Activated CD4-positive, alpha-beta T cell treated with anti-CD3 and anti-CD28 coated beads, Interleukin-2, amount 10 ng/mL, durations not matched to agents 7 days and 5 days (primary cell): ENCODE data around the gene DOCK7. TPM values are rescaled to one million over a fixed set of nuclear protein-coding genes. Genes with fewer than 3 reads are reported as not detected.

Experiments used
- CTCF ChIA-PET: fragments of 350-600 bp; sonication (Branson Sonifier 250); formaldehyde crosslinking; loops from one replicate; lab custom pipeline; 2021; ENCODE audit warnings: antibody characterized with exemption; lab: Charles Lee
- POLR2A ChIA-PET: fragments of 350-600 bp; sonication (Branson Sonifier 250); formaldehyde crosslinking; loops from one replicate; lab custom pipeline; 2021; ENCODE audit warnings: antibody characterized with exemption; lab: Charles Lee
- DNase-seq: peaks from one replicate; pipeline ENCODE4 v3.0.0-alpha.2; 2020
- H3K27ac Mint-ChIP-seq: one replicate; pipeline ENCODE4 v1.8.0; 2021; ENCODE audit warnings: mild to moderate bottlenecking, moderate library complexity, mixed read lengths
- H3K27me3 Mint-ChIP-seq: one replicate; pipeline ENCODE4 v1.8.0; 2021; ENCODE audit warnings: mixed read lengths
- H3K36me3 Mint-ChIP-seq: one replicate; pipeline ENCODE4 v1.8.0; 2021; ENCODE audit warnings: low read depth, mixed read lengths
- H3K4me1 Mint-ChIP-seq: one replicate; pipeline ENCODE4 v1.8.0; 2021; ENCODE audit warnings: mixed read lengths
- H3K4me3 Mint-ChIP-seq: one replicate; pipeline ENCODE4 v1.8.0; 2021; ENCODE audit warnings: mild to moderate bottlenecking, moderate library complexity, mixed read lengths
- H3K9me3 Mint-ChIP-seq: one replicate; pipeline ENCODE4 v1.8.0; 2021; ENCODE audit warnings: mixed read lengths
- total RNA-seq, 2 experiments: library from RNA; stranded (reverse); gene quantifications; one replicate each; pipeline ENCODE4 v1.2.3, GENCODE V29; 2021

Gene DOCK7, protein sequence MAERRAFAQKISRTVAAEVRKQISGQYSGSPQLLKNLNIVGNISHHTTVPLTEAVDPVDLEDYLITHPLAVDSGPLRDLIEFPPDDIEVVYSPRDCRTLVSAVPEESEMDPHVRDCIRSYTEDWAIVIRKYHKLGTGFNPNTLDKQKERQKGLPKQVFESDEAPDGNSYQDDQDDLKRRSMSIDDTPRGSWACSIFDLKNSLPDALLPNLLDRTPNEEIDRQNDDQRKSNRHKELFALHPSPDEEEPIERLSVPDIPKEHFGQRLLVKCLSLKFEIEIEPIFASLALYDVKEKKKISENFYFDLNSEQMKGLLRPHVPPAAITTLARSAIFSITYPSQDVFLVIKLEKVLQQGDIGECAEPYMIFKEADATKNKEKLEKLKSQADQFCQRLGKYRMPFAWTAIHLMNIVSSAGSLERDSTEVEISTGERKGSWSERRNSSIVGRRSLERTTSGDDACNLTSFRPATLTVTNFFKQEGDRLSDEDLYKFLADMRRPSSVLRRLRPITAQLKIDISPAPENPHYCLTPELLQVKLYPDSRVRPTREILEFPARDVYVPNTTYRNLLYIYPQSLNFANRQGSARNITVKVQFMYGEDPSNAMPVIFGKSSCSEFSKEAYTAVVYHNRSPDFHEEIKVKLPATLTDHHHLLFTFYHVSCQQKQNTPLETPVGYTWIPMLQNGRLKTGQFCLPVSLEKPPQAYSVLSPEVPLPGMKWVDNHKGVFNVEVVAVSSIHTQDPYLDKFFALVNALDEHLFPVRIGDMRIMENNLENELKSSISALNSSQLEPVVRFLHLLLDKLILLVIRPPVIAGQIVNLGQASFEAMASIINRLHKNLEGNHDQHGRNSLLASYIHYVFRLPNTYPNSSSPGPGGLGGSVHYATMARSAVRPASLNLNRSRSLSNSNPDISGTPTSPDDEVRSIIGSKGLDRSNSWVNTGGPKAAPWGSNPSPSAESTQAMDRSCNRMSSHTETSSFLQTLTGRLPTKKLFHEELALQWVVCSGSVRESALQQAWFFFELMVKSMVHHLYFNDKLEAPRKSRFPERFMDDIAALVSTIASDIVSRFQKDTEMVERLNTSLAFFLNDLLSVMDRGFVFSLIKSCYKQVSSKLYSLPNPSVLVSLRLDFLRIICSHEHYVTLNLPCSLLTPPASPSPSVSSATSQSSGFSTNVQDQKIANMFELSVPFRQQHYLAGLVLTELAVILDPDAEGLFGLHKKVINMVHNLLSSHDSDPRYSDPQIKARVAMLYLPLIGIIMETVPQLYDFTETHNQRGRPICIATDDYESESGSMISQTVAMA (N-terminal part only)
- total RNA-seq, result 1 to 10 TPM; 5.0 to 7.5 TPM

DNA sequence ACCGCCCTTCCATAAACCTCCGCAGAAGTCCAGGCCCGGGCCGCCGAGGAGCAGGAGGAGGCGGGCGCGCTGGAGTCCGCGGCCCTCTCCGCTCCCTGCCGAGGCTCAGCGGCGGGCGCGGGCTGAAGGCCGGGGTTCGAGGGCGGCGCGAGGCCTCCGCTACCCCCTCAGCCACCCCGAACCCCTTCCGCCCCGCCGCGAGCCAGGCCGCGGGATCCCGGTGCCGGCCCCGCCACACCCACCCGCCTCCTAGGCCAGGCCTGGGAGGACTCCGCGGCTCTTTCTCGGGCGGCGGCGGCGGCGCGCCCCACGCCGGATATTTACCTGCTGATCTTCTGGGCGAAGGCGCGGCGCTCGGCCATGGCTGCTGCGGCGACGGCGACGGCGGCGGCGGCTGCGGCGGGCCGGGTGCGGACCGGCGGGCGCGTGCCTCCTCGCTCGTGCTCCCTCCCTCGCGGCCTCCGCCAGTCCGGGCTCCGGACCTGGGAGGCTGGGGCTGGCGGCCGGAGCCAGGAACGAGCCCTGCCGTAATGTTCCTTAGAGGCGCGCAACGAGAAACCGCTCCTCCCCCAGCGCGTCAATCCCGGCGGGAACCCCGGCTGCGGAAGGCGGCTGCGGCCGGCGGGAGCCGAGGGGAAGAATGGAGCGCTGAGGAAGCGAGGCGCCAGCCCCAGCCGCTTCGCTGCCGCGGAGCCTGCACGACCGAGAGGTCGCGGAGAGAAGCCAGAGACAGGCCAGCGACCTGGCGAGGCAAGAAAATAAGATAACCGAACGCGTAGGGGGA lies at the start of gene DOCK7:
DOCK7 (minus strand) TSS at position 484 of the 784 bp plus-strand sequence; CDS start at position 362, 122 bp downstream.
- peak; percentile 59 for DNase-seq
- no peaks in the 10 kb centered on the region for H3K27me3 Mint-ChIP-seq
- ChIA-PET CTCF (interaction anchor here (0.5 kb wide), 1 partner anchor 447 kb away, joined by 3 read pairs; no protein-coding TSS in a partner anchor), POLR2A (no interaction called here)
- peak within 1 kb of the TSS; percentile 84 for H3K27ac Mint-ChIP-seq
- H3K36me3 Mint-ChIP-seq, result no peaks in the 10 kb centered on the region
- peak within 1 kb of the TSS; percentile 83 for H3K4me3 Mint-ChIP-seq
- no peaks in the 10 kb centered on the region for H3K9me3 Mint-ChIP-seq
- H3K4me1 Mint-ChIP-seq, result peaks cover 18% of the 10 kb centered on the region

DNA sequence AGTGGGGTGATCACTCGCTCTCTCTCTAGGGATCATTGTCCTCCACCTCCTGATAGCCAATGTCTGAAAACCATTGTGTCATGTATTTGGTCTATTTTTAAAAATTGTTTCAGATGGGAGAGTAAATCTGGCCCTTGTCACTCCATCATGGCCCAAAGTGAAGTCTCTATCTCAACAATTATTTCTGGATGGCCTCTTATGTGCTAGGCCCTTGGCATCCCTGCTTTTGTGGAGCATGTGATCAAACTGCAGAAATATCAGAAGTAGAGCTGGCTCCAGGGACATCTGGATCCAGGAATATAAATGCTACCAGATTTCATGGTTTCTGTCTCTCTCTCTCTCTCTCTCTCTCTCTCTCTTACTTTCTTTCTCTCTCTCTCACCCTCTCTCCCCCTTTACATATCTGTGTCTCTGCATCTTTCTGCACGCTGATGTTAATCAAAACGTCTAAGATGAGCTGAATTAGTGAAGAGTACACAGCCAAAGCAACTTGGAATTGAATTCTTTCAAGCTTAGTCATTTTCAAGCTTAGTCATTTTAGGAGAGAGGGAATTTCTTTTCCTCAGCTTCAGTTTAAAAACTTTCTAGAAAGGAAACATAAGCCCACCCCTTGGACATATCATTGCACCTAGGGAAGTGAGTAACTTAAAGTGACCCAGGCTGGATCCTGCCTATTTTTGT lies 47.4 kb upstream of the DOCK7 start:
- POLR2A ChIA-PET, result no interaction called here
- Mint-ChIP-seq H3K27ac (no peak overlapping the region), H3K27me3 (peaks cover 2% of the 10 kb centered on the region), H3K4me3 (no peak overlapping the region), H3K9me3 (no peaks in the 10 kb centered on the region), H3K4me1 (peaks cover under 1% of the 10 kb centered on the region), H3K36me3 (no peaks in the 10 kb centered on the region)
- no peak for DNase-seq
- CTCF ChIA-PET, result interaction anchor here (0.6 to 1.4 kb wide), 2 partner anchors 46 to 346 kb away, joined by 3 to 4 read pairs; no protein-coding TSS in a partner anchor

DNA sequence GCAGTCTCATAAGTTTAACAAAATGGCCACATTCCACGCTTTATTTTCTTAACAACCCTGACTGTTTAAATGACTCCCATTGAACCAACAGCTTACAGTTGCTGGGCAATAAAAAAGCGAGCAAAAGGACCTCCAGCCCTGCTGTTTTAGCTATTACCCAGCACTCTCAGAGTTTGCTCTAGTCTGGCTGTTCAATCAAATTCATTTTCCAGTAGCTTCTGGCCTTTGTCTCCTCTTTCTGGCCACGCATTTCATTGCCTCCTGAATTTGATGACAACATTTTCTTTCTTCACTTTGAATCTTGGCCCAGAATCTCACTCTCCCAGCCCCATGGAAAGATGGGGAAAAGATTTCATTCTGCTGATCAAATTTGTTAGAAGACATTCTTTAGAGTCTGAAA lies 44.1 kb upstream of the DOCK7 start:
- Mint-ChIP-seq H3K4me1 (no peaks in the 10 kb centered on the region), H3K27me3 (peaks cover 2% of the 10 kb centered on the region), H3K27ac (no peak overlapping the region), H3K4me3 (no peak overlapping the region), H3K9me3 (no peaks in the 10 kb centered on the region), H3K36me3 (no peaks in the 10 kb centered on the region)
- ChIA-PET CTCF (no interaction called here), POLR2A (no interaction called here)
- DNase-seq, result no peak

- no peaks in the 10 kb centered on the region for H3K9me3 Mint-ChIP-seq
- H3K27ac Mint-ChIP-seq, result no peak overlapping the region
- DNase-seq, result no peak
- H3K27me3 Mint-ChIP-seq, result peaks cover 2% of the 10 kb centered on the region
- no peaks in the 10 kb centered on the region for H3K36me3 Mint-ChIP-seq
- H3K4me3 Mint-ChIP-seq, result no peak overlapping the region
- peaks cover 6% of the 10 kb centered on the region for H3K4me1 Mint-ChIP-seq
- ChIA-PET CTCF (no interaction called here), POLR2A (no interaction called here)
These were observed 40.8 kb upstream of the DOCK7 start for GRCh38 chr1:62728963-62729362.

DNA sequence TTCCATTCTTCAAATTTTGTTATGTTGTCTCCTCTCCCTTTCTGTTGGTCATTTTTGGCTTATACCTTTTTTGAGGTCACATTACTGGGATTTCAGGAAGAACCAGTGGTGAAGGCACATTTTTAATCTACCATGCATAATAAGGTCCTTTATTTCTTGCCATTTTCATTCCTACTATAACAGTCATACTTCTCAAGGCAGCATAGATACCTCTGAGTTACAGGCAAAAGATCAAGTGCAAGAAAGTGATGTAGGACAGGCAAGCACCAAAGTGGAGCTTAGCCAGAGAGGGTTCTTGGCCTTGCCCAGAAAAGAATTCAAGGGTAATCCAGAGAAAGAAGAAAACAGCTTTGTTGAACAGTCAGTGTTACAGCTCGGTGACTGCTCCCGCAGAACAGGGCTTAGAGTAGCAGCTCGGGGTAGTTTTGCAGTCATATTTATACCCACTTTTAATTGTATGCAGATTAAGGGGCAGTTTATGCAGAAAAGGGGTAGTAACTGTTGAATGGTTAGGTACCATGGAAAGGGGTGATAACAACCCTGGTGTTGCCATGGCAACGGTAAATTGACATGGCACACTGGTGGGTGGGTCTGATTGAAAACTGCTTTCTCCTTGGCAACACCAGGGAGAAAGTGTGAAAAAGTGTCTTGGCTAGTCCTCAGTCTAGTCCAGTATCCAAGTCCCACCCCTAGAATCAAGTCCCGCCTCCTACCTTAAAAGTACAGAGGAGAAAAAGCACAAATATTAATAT lies 39.6 kb upstream of the DOCK7 start:
- peaks cover 6% of the 10 kb centered on the region for H3K4me1 Mint-ChIP-seq

GRCh38 chr1:62726011-62726442 lies 37.8 kb upstream of the DOCK7 start:
- DNase-seq, result no peak
- H3K36me3 Mint-ChIP-seq, result no peaks in the 10 kb centered on the region
- peaks cover 2% of the 10 kb centered on the region for H3K27me3 Mint-ChIP-seq
- no peaks in the 10 kb centered on the region for H3K9me3 Mint-ChIP-seq
- H3K4me1 Mint-ChIP-seq, result peaks cover 6% of the 10 kb centered on the region
- ChIA-PET POLR2A (no interaction called here), CTCF (no interaction called here)
- no peak overlapping the region for H3K4me3 Mint-ChIP-seq
- H3K27ac Mint-ChIP-seq, result no peak overlapping the region

More for the DNA sequence above, 39.6 kb upstream of the DOCK7 start:
- no peak overlapping the region for H3K27ac Mint-ChIP-seq
- no peak for DNase-seq
- ChIA-PET POLR2A (no interaction called here), CTCF (no interaction called here)
- no peaks in the 10 kb centered on the region for H3K36me3 Mint-ChIP-seq
- peaks cover 2% of the 10 kb centered on the region for H3K27me3 Mint-ChIP-seq
- H3K4me3 Mint-ChIP-seq, result no peak overlapping the region
- no peaks in the 10 kb centered on the region for H3K9me3 Mint-ChIP-seq

DNA sequence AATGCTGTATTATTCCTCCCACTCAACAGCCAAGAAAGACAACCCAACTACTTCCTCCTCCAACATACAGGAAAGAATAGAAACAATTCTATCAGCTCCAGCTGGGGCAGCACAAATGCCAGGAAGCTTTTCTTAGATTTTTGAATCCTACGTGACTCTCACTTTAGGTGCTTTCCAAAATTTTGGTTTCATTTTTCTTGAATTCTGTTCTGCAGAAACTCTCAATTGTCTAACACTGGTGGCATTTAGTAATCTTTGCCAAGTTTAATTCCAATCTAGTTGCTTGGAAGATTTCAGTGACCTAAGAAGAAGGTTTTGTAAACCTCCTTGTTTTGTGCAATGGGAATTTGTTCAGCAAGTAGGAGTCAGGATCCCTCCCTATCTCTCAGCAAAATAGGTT lies 37.1 kb upstream of the DOCK7 start:
- H3K27ac Mint-ChIP-seq, result no peak overlapping the region
- CTCF ChIA-PET, result interaction anchor here (0.7 kb wide), 1 partner anchor 185 kb away, joined by 3 read pairs; no protein-coding TSS in a partner anchor
- H3K4me1 Mint-ChIP-seq, result peaks cover 6% of the 10 kb centered on the region
- POLR2A ChIA-PET, result no interaction called here
- peaks cover 2% of the 10 kb centered on the region for H3K27me3 Mint-ChIP-seq
- no peaks in the 10 kb centered on the region for H3K9me3 Mint-ChIP-seq
- no peaks in the 10 kb centered on the region for H3K36me3 Mint-ChIP-seq
- DNase-seq, result no peak
- H3K4me3 Mint-ChIP-seq, result no peak overlapping the region

DNA sequence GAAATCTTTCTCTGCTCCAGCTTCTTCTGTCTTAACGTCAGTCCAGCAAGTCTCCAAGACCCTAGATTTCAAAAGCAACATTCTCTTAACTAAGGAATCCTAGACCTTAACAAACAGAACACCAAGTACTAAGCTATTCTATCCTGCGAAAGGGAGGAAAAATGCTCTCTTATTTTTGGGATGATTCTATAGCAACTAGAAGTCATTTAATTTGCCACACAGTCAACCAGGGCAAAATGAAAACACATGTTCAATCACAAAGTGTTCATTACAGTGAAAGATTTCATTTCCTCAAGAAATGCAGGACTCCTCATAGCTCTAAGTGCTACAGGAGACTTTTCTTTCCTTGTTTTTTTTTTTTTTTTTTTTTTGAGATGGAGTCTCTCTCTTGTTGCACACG lies 36.2 kb upstream of the DOCK7 start:
- no peak overlapping the region for H3K4me3 Mint-ChIP-seq
- peaks cover 2% of the 10 kb centered on the region for H3K27me3 Mint-ChIP-seq
- no peaks in the 10 kb centered on the region for H3K9me3 Mint-ChIP-seq
- no peak for DNase-seq
- no peak overlapping the region for H3K27ac Mint-ChIP-seq
- CTCF ChIA-PET, result interaction anchor here (0.7 kb wide), 1 partner anchor 184 kb away, joined by 3 read pairs; no protein-coding TSS in a partner anchor
- no peaks in the 10 kb centered on the region for H3K36me3 Mint-ChIP-seq
- peaks cover 6% of the 10 kb centered on the region for H3K4me1 Mint-ChIP-seq
- POLR2A ChIA-PET, result no interaction called here

GRCh38 chr1:62723883-62724282 lies 35.7 kb upstream of the DOCK7 start:
- Mint-ChIP-seq H3K4me1 (peaks cover 6% of the 10 kb centered on the region), H3K27ac (no peak overlapping the region), H3K36me3 (no peaks in the 10 kb centered on the region), H3K27me3 (peaks cover 2% of the 10 kb centered on the region), H3K9me3 (no peaks in the 10 kb centered on the region), H3K4me3 (no peak overlapping the region)
- DNase-seq, result no peak
- CTCF ChIA-PET, result no interaction called here
- POLR2A ChIA-PET, result no interaction called here

- Mint-ChIP-seq H3K4me1 (peaks cover 6% of the 10 kb centered on the region), H3K9me3 (no peaks in the 10 kb centered on the region), H3K36me3 (no peaks in the 10 kb centered on the region), H3K4me3 (no peak overlapping the region), H3K27me3 (peaks cover 2% of the 10 kb centered on the region), H3K27ac (no peak overlapping the region)
- DNase-seq, result no peak
- POLR2A ChIA-PET, result no interaction called here
- CTCF ChIA-PET, result interaction anchor here (0.7 kb wide), 1 partner anchor 1540 kb away, joined by 3 read pairs; no protein-coding TSS in a partner anchor
These were observed 34.6 kb upstream of the DOCK7 start for GRCh38 chr1:62722796-62723195.
